ENCODE measurements around the gene C1QTNF12. TPM values are rescaled to one million over a fixed set of nuclear protein-coding genes. Genes with fewer than 3 reads are reported as not detected.

C1QTNF12 gene
- total RNA-seq, 8 experiments from 2014 or later = 0.99 to 6.1 (median 1.8) TPM; not detected in 1

DNA sequence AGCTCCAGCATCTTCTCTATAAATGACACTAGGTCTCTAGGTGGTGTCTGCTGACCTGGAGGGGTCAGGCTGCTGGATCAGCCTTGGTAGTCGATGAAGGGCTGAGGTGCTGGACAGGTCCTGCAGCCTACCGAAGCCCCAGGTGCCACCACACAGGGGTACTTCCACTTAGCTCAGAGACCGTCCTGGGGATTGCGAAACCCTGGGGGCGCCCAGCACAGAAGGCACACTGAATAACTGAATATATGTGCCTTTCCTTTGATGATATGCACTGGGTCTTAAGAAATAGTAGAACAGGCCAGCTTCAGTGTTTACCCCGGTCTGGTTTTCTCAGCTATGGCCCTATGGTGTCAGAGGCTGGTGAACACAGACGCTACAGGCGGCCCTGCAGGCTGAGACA is 16.2 kb upstream of the C1QTNF12 start:
- in situ Hi-C loops (cut with MboI; ENCODE audit: low pct_unique_long_range_greater_than_20kb in 2 of 9, low sequenced_read_pairs in 9 of 9, unreplicated experiment in 9 of 9) = loop anchor here in 3 of 9 experiments (25.0 kb wide), 2 partner anchors 100 to 250 kb away; partner anchors contain the start of genes AGRN (in 2 of the 3), HES4 (in 2 of the 3), ISG15 (in 2 of the 3) and TTLL10 (in 1 of the 3)
- Histone ChIP-seq H3K4me3 (no peak overlapping the region), H3K27ac (no peak overlapping the region), H3K4me1 (replicated peaks in 1 of 2) (no peaks in the 10 kb centered on the region)
- WGBS, 10 experiments = 80 to 100% (median 96%) methylated on average over 1 to 7 of the region's 8 CpGs; no CpG with 5 or more reads in 3 of the 10 experiments
- ATAC-seq (replicated peaks in 6 of 8) = no peak

DNA sequence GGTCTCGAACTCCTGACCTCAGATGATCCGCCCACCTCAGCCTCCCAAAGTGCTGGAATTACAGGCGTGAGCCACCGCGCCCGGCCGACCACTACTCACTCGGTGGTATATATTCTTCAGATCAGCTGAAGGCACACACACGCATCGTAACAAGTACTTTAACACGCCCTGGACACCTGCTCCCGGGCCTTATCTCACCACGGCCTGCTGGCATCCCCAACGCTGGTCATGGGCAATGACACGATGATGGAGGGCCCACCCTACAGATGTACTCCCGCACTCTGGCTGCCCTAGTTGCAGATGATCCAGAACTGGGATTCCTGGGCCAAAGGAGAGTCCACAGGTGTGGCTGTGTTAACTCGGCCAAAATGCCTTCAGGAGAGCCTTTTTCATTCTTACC is 15.5 kb upstream of the C1QTNF12 start:
- H3K4me3 ChIP-seq = no peak overlapping the region
- no peak overlapping the region for H3K27ac ChIP-seq
- no peak for ATAC-seq (replicated peaks in 6 of 8)
- WGBS, 10 experiments = 80 to 100% (median 98%) methylated on average over 1 to 17 of the region's 17 CpGs; no CpG with 5 or more reads in 3 of the 10 experiments
- in situ Hi-C loops (cut with MboI; ENCODE audit: low pct_unique_long_range_greater_than_20kb in 2 of 9, low sequenced_read_pairs in 9 of 9, unreplicated experiment in 9 of 9) = loop anchor here in 3 of 9 experiments (25.0 kb wide), 2 partner anchors 100 to 250 kb away; partner anchors contain the start of genes AGRN (in 2 of the 3), HES4 (in 2 of the 3), ISG15 (in 2 of the 3) and TTLL10 (in 1 of the 3)
- H3K4me1 ChIP-seq (replicated peaks in 1 of 2) = no peaks in the 10 kb centered on the region

DNA sequence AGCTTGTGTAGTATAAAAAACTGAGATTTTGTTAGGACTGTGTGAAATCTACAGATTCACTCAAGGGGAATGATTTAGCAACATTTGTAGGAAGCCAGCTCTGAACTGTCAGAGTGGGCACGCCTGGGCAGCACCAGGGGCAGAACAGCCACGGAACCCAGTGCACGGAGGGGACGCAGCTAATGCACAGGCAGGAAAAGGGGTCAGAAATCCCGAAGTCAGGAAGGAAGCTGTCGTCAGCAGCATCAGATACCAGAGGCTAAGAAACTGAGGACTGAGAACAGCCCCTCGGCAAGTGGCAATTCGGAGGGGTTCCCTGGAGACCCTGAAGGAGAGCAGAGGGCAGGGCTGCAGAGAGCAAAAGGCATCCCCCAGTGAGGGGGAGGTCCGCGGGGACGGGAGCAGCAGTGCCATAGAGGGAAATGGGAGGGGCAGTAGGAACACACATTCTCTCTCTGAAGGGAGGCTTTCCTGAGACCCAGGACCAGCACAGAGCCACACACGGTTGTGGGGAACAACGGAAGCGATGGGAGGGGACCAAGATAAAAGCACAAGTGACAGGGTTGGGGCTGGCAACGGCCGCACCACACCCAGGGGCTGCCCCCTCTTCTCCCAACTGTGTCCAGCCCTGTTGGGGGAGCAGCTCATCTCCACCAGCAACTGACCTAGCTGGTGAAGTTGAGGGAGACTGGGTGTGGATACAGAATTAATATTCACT is 14.5 kb upstream of the C1QTNF12 start:
- Histone ChIP-seq H3K27ac (no peak overlapping the region), H3K4me3 (no peak overlapping the region), H3K4me1 (replicated peaks in 1 of 2) (no peaks in the 10 kb centered on the region)
- in situ Hi-C loops (cut with MboI; ENCODE audit: low pct_unique_long_range_greater_than_20kb in 2 of 9, low sequenced_read_pairs in 9 of 9, unreplicated experiment in 9 of 9) = loop anchor here in 3 of 9 experiments (25.0 kb wide), 2 partner anchors 99 to 249 kb away; partner anchors contain the start of genes AGRN (in 2 of the 3), HES4 (in 2 of the 3), ISG15 (in 2 of the 3) and TTLL10 (in 1 of the 3)
- 70 to 97% (median 87%) methylated on average over 3 to 13 of the region's 16 CpGs; no CpG with 5 or more reads in 4 of the 10 experiments for WGBS, 10 experiments
- no peak for ATAC-seq (replicated peaks in 6 of 8)

DNA sequence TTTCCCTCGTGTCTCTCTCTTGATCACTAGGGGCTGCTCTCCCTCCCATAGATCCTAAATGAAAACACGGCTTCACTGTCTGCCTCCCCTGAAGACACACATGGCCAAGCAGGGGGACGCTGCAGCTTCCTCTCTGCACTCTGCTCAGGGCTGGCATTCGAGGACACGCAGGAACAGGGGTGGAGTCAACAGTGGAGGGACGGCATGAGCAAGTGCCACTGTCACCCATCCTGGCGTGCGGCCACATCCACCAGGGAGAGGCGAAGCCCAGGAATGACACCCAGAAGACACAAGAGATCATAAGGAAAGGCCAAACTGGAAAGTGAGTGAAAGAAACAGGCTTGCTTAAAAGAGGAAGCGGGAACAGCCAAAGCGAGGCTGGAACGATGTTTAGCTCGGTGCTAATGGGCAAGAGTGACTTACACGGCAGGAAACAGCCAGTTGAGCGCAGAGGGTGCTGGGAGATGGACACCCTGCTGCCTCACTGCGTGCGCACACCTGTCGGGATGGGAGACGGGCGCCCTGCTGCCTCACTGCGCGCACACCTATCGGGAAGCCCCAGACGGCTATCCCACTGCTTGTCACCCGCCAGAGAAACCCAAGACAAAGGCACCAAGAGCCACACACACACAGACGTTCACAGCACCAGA is 13.6 kb upstream of the C1QTNF12 start:
- in situ Hi-C loops (cut with MboI; ENCODE audit: low pct_unique_long_range_greater_than_20kb in 2 of 9, low sequenced_read_pairs in 9 of 9, unreplicated experiment in 9 of 9) = loop anchor here in 3 of 9 experiments (10.0 to 25.0 kb wide), 3 partner anchors 98 to 248 kb away; partner anchors contain the start of genes AGRN (in 2 of the 3), HES4 (in 2 of the 3), ISG15 (in 2 of the 3) and C1orf159 (in 1 of the 3)
- ATAC-seq (replicated peaks in 6 of 8) = no peak
- Histone ChIP-seq H3K27ac (no peak overlapping the region), H3K4me1 (replicated peaks in 1 of 2) (no peaks in the 10 kb centered on the region), H3K4me3 (no peak overlapping the region)
- 79 to 100% (median 87%) methylated on average over 1 to 24 of the region's 26 CpGs; no CpG with 5 or more reads in 2 of the 10 experiments for WGBS, 10 experiments

DNA sequence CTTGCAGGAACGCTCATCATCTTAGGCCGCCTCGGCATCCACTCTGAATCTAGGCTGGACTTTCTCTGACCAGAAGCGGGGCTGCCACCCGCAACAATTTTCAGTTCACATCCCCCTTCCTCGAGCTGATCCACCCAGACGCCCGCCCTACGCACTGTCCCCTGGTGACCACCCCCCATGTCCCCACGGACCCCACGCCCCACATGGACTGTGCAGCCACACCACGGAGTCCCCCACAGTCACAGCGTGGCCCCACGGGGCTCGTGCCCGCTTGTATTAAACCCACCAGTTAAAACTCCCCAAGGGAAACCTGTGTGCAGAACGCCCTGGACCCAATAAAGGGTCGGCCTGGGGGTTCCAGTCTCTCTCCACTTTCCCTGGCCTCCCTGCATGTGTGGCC is 13.0 kb upstream of the C1QTNF12 start:
- Histone ChIP-seq H3K4me1 (replicated peaks in 1 of 2) (no peaks in the 10 kb centered on the region), H3K27ac (no peak overlapping the region), H3K4me3 (no peak overlapping the region)
- 94 to 100% methylated on average over 2 to 9 of the region's 18 CpGs; no CpG with 5 or more reads in 8 of the 10 experiments for WGBS, 10 experiments
- peak in 1 of 8 experiments; percentile 19 for ATAC-seq (replicated peaks in 6 of 8)
- in situ Hi-C loops (cut with MboI; ENCODE audit: low pct_unique_long_range_greater_than_20kb in 2 of 9, low sequenced_read_pairs in 9 of 9, unreplicated experiment in 9 of 9) = loop anchor here in 3 of 9 experiments (10.0 to 25.0 kb wide), 3 partner anchors 97 to 247 kb away; partner anchors contain the start of genes AGRN (in 2 of the 3), HES4 (in 2 of the 3), ISG15 (in 2 of the 3) and C1orf159 (in 1 of the 3)

DNA sequence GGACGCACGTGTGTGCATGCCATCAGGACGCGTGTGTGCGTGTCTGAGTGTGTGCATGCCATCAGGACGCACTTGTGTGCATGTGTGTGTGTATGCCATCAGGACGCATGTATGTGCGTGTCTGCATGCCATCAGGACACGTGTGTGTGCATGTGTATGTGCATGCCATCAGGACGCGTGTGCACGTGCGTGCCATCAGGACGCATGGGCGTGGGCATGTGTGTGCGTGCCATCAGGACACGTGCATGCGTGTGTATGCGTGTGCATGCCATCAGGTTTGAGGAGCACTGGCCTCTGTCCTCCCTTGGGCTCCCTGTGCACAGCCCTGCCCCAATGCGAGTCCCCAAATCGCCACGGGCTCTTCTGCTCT is 12.6 kb upstream of the C1QTNF12 start:
- 88 to 100% (median 95%) methylated on average over 1 to 18 of the region's 22 CpGs; no CpG with 5 or more reads in 5 of the 10 experiments for WGBS, 10 experiments
- Histone ChIP-seq H3K4me1 (replicated peaks in 1 of 2) (no peaks in the 10 kb centered on the region), H3K4me3 (no peak overlapping the region), H3K27ac (no peak overlapping the region)
- ATAC-seq (replicated peaks in 6 of 8) = peak in 3 of 8 experiments; percentile 8 to 15 (median 13)
- in situ Hi-C loops (cut with MboI; ENCODE audit: low pct_unique_long_range_greater_than_20kb in 2 of 9, low sequenced_read_pairs in 9 of 9, unreplicated experiment in 9 of 9) = loop anchor here in 3 of 9 experiments (10.0 to 25.0 kb wide), 3 partner anchors 97 to 247 kb away; partner anchors contain the start of genes AGRN (in 2 of the 3), HES4 (in 2 of the 3), ISG15 (in 2 of the 3) and C1orf159 (in 1 of the 3)

DNA sequence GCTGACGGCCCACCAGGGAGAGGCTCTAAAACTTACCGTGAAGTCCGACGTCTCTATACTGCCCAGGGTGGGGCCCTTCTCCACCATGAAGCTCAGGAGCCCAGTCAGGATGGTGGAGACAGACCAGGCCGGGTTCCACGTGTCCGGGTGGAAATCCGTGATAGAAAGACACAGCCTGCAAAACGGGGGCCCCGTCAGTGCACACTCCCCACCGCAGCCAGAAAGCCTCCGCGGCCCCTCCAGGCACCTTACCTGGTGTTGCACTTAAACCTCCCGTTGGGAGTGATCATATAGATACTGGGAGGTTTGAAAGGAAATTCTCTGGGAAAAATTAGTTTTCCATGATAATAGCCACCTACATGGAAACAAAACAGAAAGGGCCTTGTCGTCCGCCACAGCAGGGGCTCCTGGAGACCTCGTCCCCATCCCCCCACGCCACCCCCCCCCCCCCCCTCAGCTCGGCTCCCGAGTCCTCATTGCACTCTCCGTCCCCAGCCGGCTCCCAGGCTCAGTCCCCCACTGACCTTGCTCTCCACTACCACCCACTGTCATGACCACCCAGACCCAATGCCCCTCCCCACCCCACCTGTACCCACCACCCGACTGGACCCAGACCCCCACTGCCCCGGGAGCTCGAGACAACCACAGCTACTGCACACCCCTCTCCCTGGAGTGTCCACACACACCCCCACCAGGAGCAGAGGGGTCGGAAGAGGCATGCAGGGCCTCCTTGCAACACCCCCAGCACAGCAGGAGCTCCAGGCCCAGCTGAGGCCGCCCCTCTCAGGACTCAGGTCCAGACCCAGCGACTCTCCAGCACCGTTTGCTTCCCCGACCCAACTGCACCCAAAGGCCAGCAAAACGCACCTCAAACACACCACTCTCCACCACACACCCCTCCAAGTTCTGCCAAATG is 10.7 kb upstream of the C1QTNF12 start:
- ATAC-seq (replicated peaks in 6 of 8) = no peak
- H3K4me1 ChIP-seq (replicated peaks in 1 of 2) = no peaks in the 10 kb centered on the region
- no peak overlapping the region for H3K27ac ChIP-seq
- 87 to 100% (median 95%) methylated on average over 1 to 10 of the region's 31 CpGs; no CpG with 5 or more reads in 5 of the 10 experiments for WGBS, 10 experiments
- in situ Hi-C loops (cut with MboI; ENCODE audit: low pct_unique_long_range_greater_than_20kb in 2 of 9, low sequenced_read_pairs in 9 of 9, unreplicated experiment in 9 of 9) = loop anchor here in 3 of 9 experiments (10.0 to 25.0 kb wide), 3 partner anchors 95 to 245 kb away; partner anchors contain the start of genes AGRN (in 2 of the 3), HES4 (in 2 of the 3), ISG15 (in 2 of the 3) and C1orf159 (in 1 of the 3)
- no peak overlapping the region for H3K4me3 ChIP-seq

DNA sequence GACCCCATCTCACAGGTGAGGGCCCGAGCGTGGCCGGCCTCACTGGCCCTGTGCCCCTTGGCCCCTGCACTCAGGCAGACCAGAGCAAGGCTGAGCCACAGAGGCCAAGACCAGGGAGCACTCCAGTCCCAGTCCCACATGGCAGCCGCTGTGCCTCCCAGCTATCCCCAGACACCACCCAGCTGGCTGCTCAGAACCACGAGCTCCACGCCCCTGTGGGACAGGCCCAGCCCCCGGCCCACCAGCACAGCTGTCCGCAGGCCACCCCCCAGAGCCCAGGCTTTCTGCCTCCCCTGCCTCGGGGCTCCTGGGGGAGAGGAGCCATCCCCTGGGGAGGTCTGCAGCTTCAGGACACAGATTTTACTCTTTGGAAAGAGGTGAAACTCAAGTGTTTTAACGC is 9.1 kb upstream of the C1QTNF12 start:
- Histone ChIP-seq H3K4me1 (replicated peaks in 1 of 2) (no peaks in the 10 kb centered on the region), H3K4me3 (no peak overlapping the region), H3K27ac (no peak overlapping the region)
- WGBS, 10 experiments = 58 to 100% (median 73%) methylated on average over 1 to 2 of the region's 10 CpGs; no CpG with 5 or more reads in 6 of the 10 experiments
- ATAC-seq (replicated peaks in 6 of 8) = no peak
- in situ Hi-C loops (cut with MboI; ENCODE audit: low pct_unique_long_range_greater_than_20kb in 2 of 9, low sequenced_read_pairs in 9 of 9, unreplicated experiment in 9 of 9) = loop anchor here in 3 of 9 experiments (10.0 to 25.0 kb wide), 3 partner anchors 93 to 243 kb away; partner anchors contain the start of genes AGRN (in 2 of the 3), HES4 (in 2 of the 3), ISG15 (in 2 of the 3) and C1orf159 (in 1 of the 3)

DNA sequence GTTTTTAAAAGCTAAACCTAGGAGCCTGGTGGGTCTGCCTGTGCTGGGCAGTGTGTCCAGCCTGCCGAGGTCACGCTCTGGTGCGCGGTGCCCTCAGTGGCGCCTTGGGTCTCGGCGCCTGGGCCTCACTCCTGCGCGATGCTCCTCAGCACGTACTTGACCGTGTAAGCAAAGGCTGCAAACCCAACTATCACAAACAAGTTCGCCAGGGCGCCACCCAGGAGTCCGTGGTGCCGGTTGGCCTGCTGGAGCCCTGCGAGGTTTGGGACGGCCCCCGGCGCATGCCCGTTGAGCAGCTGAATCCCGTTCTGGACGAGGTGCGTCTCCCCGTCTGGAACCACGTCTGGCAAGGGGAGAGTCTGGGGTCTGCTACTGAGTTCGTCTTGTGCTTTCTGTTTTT is 8.6 kb upstream of the C1QTNF12 start:
- in situ Hi-C loops (cut with MboI; ENCODE audit: low pct_unique_long_range_greater_than_20kb in 2 of 9, low sequenced_read_pairs in 9 of 9, unreplicated experiment in 9 of 9) = loop anchor here in 3 of 9 experiments (10.0 to 25.0 kb wide), 3 partner anchors 93 to 243 kb away; partner anchors contain the start of genes AGRN (in 2 of the 3), HES4 (in 2 of the 3), ISG15 (in 2 of the 3) and C1orf159 (in 1 of the 3)
- Histone ChIP-seq H3K4me3 (no peak overlapping the region), H3K4me1 (replicated peaks in 1 of 2) (no peaks in the 10 kb centered on the region), H3K27ac (no peak overlapping the region)
- 94 to 100% (median 98%) methylated on average over 1 to 21 of the region's 26 CpGs; no CpG with 5 or more reads in 5 of the 10 experiments for WGBS, 10 experiments
- ATAC-seq (replicated peaks in 6 of 8) = no peak

DNA sequence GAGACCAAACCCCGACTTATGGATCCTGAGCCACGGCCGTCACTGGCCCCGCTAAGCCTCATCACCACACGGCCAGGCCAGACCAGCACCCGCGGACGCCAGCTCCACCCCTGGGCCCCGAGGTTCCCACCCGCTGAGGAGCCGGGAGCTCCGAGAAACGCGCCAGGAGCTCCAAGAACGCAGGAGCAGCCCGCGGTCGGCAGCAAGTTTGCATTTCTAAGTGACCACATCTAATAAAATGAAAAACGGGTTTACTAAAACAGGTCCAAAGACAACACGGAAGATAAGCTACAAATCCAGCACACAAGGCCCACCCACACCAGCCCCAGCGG is 8.1 kb upstream of the C1QTNF12 start:
- 63 to 96% (median 93%) methylated on average over 2 to 13 of the region's 21 CpGs; no CpG with 5 or more reads in 5 of the 10 experiments for WGBS, 10 experiments
- in situ Hi-C loops (cut with MboI; ENCODE audit: low pct_unique_long_range_greater_than_20kb in 2 of 9, low sequenced_read_pairs in 9 of 9, unreplicated experiment in 9 of 9) = loop anchor here in 3 of 9 experiments (10.0 to 25.0 kb wide), 3 partner anchors 92 to 242 kb away; partner anchors contain the start of genes AGRN (in 2 of the 3), HES4 (in 2 of the 3), ISG15 (in 2 of the 3) and C1orf159 (in 1 of the 3)

DNA sequence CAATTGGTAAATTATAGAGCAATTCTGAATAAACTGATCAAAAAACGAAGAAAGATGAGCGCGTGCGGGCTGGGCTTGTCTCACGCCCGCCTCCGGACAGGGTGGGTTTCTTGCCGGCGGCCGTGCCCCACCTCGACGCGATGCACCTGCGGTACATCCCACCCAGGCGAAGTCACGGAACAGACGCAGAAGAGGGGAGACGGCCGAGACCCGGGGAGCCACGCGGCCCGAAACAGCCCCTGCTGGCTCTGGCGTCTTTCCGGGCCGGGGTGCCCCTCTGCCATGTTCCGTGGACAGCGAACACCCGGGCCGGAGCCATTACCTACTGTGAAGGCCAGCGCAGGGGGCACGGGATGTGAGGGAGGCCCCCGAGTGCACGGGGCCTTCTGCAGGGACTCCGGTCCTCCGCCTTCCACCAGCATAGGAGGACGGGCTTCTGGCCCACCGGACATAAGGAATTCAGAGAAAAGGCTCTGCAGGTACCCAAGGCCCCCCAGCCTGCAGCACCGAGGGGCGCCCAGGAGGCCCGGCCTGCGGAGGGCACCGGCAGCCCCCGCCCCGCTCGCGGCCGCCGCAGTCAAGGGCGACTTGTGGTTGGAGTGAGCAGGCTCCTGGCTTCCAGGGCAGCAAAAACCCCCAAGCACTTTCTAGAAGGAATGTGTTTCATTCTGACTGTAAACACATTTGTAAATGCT is 7.6 kb upstream of the C1QTNF12 start:
- Histone ChIP-seq H3K4me1 (replicated peaks in 1 of 2) (peaks cover 0 to 2% of the 10 kb centered on the region in 2 donors), H3K27ac (no peak overlapping the region), H3K4me3 (no peak overlapping the region)
- WGBS, 10 experiments = 91 to 100% (median 97%) methylated on average over 2 to 23 of the region's 50 CpGs; no CpG with 5 or more reads in 3 of the 10 experiments
- in situ Hi-C loops (cut with MboI; ENCODE audit: low pct_unique_long_range_greater_than_20kb in 2 of 9, low sequenced_read_pairs in 9 of 9, unreplicated experiment in 9 of 9) = loop anchor here in 3 of 9 experiments (10.0 to 25.0 kb wide), 3 partner anchors 92 to 242 kb away; partner anchors contain the start of genes AGRN (in 2 of the 3), HES4 (in 2 of the 3), ISG15 (in 2 of the 3) and C1orf159 (in 1 of the 3)
- ATAC-seq (replicated peaks in 6 of 8) = no peak

More for the DNA sequence above, 8.1 kb upstream of the C1QTNF12 start:
- ATAC-seq (replicated peaks in 6 of 8) = no peak
- peaks cover 0 to 2% of the 10 kb centered on the region in 2 donors for H3K4me1 ChIP-seq (replicated peaks in 1 of 2)
- no peak overlapping the region for H3K27ac ChIP-seq
- H3K4me3 ChIP-seq = no peak overlapping the region
